Lung (tissue), 12 donors: Measurements from ENCODE around the gene CCDC33. TPM values are rescaled to one million over a fixed set of nuclear protein-coding genes. Genes with fewer than 3 reads are reported as not detected.
A peak's percentile ranks its signal among the peaks of the same experiment; 100 is the strongest.

Experiments
- ATAC-seq: fragments of 200-7000 bp; cut with Tn5 transposase; one replicate; pipeline ENCODE4 v1.9.1; 2020; ENCODE audit warnings: moderate number of reproducible peaks; ENCODE audit not compliant: insufficient read depth, low FRiP score
- DNase-seq, 3 donors: peaks; one replicate each; pipeline ENCODE4 v3.0.0-alpha.2; 2013 to 2017
- H3K27ac ChIP-seq, 2 donors: one replicate each; pipeline ENCODE4 v1.5.1; 2013; ENCODE audit warnings: mild to moderate bottlenecking in 2 of 2, moderate library complexity in 2 of 2, control low read depth in 1 of 2, inconsistent platforms in 1 of 2, low read depth in 1 of 2, low read length in 1 of 2
- H3K27me3 ChIP-seq, 3 donors: one replicate each; pipeline ENCODE4 v1.5.1; 2013; ENCODE audit warnings: low read length in 2 of 3; ENCODE audit not compliant: control insufficient read depth in 3 of 3, insufficient read depth in 3 of 3
- H3K36me3 ChIP-seq, 4 donors: one replicate each; pipeline ENCODE4 v1.5.1; 2013; ENCODE audit warnings: low read length in 4 of 4, mild to moderate bottlenecking in 1 of 4, moderate library complexity in 1 of 4; ENCODE audit not compliant: control insufficient read depth in 4 of 4, insufficient read depth in 4 of 4
- H3K4me1 ChIP-seq, 5 donors: one replicate each; pipeline ENCODE4 v1.5.1; 2013; ENCODE audit warnings: low read length in 5 of 5, mild to moderate bottlenecking in 2 of 5, moderate library complexity in 1 of 5; ENCODE audit not compliant: control insufficient read depth in 5 of 5, insufficient read depth in 5 of 5
- H3K4me3 ChIP-seq: one replicate; pipeline ENCODE4 v1.5.1; 2013; ENCODE audit warnings: mild to moderate bottlenecking, control low read depth, moderate library complexity
- H3K9ac ChIP-seq, 2 donors: one replicate each; pipeline ENCODE4 v1.5.1; 2013; ENCODE audit warnings: low read length in 2 of 2, control low read depth in 1 of 2; ENCODE audit not compliant: insufficient read depth in 1 of 2
- H3K9me3 ChIP-seq, 4 donors: one replicate each; pipeline ENCODE4 v1.5.1; 2013; ENCODE audit warnings: low read length in 3 of 4, mild to moderate bottlenecking in 1 of 4, moderate library complexity in 1 of 4; ENCODE audit not compliant: control insufficient read depth in 4 of 4, insufficient read depth in 3 of 4
- WGBS, 2 donors: extraction: QIAGEN DNeasy Blood & Tissue Kit; methylation state at CpG; one replicate each; pipeline ENCODE4 v1.1.7; 2013; 5-methylcytosine and 5-hydroxymethylcytosine counted together
- polyA plus RNA-seq, 2 donors: library from polyadenylated mRNA; stranded (reverse); fragments of 200-250 nt; gene quantifications; one replicate each; pipeline ENCODE4 v1.2.1, GENCODE V29; 2013
- total RNA-seq, 2 donors: library from RNA; depleted of rRNA in 1 of 2; stranded (reverse); fragments of >200 nt in 1 of 2; gene quantifications; one replicate each; pipeline ENCODE4 v1.2.1, GENCODE V29; 2014 to 2021
- TF ChIP-seq, protein P1 (sequence below): IDR thresholded peaks from 2 replicates; pipeline ENCODE4 v1.5.1; 2012; ENCODE audit warnings: mild to moderate bottlenecking; ENCODE audit errors: control extremely low read depth, extremely low read depth
- donor health status: control.
- donor health status: control.
- donor health status: Bipolar disorder and iron deficiency.
- donor health status: healthy.
- donor health status: DM: yes; HTN: yes; CAD: no.

CCDC33 gene
- total and polyA plus RNA-seq, 4 donors: 4.3 to 14.1 (median 9.1) TPM

DNA sequence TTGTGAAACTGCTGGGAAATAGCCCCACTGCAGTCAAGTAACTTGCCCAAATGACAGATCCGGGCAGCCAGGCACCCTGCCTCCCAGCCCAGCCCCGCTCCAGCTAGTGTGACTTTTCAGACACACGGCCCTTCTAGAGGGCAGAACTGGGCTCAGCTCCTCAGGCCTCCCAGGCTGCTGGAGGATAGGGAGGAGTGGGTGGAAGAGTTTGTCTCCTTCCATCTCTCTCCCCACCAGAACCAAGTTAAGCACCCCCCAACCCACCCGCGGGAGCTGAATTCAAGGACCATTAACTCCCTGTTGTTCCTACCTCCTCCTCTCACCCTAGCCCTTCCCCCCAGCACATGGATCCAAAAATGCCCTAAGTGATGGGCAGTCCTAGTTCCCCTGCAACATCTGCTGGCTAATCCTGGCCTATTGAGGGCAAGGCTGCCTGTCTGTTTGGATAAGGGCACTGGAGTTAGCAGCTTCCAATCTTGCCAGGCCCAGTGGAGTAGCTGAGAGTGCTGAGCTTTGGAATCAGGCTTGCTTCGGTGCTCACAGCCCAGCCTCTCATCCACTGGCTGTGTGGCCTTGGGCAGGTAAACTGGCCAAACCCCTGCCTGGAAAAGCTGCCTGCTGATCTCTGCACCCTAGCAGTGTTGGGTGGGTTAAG is 3.1 kb downstream of the CCDC33 start:
- WGBS, 2 donors: 83% methylated on average over 6 of the region's 6 CpGs
- H3K9ac ChIP-seq: no peak overlapping the region
- H3K9me3 ChIP-seq: no peaks in the 10 kb centered on the region
- ATAC-seq (no peak), DNase-seq (no peak)
- H3K27me3 ChIP-seq: no peaks in the 10 kb centered on the region
- no peak overlapping the region for H3K27ac ChIP-seq
- H3K4me3 ChIP-seq: no peak overlapping the region
- TF ChIP-seq, protein P1, sequence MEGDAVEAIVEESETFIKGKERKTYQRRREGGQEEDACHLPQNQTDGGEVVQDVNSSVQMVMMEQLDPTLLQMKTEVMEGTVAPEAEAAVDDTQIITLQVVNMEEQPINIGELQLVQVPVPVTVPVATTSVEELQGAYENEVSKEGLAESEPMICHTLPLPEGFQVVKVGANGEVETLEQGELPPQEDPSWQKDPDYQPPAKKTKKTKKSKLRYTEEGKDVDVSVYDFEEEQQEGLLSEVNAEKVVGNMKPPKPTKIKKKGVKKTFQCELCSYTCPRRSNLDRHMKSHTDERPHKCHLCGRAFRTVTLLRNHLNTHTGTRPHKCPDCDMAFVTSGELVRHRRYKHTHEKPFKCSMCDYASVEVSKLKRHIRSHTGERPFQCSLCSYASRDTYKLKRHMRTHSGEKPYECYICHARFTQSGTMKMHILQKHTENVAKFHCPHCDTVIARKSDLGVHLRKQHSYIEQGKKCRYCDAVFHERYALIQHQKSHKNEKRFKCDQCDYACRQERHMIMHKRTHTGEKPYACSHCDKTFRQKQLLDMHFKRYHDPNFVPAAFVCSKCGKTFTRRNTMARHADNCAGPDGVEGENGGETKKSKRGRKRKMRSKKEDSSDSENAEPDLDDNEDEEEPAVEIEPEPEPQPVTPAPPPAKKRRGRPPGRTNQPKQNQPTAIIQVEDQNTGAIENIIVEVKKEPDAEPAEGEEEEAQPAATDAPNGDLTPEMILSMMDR: no peak
- H3K4me1 ChIP-seq: peaks cover 0 to 28% (median 24%) of the 10 kb centered on the region in 5 donors
- no peaks in the 10 kb centered on the region for H3K36me3 ChIP-seq

DNA sequence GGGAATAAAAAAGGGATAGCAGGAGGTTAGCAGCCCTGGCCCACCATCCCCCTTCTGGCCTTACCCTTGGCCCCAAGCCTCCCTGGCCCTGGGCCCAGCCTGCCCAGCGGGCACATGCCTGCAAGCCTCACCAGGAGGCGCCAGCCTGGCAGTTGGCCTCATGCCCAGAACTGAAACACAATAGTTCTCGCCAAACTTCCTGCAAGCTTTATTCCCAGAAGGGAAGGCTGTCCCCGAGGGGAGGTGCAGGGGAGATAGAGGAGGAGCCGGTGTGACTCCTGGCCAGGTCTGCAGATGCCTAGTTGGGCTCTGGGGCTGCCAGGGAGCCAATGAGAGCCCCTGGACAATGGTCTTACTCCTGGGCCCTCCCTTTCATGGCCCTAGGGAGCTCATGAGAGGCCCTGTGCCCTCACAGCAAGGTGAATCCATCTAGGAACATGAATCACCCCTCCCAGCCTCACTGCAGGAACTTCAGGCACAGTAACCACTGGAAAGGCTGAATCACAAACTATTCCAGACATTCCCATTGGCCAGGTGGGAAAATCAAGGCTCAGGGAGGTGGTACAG is 4.0 kb downstream of the CCDC33 start:
- H3K36me3 ChIP-seq: no peaks in the 10 kb centered on the region
- TF ChIP-seq, protein P1: peak; percentile 29
- ATAC-seq (peak; percentile 38), DNase-seq (peak; percentile 66 to 84 (median 73))
- H3K27me3 ChIP-seq: no peaks in the 10 kb centered on the region
- H3K27ac ChIP-seq: peak overlapping the region in 1 of 2 donors; percentile 28
- no peak overlapping the region for H3K9ac ChIP-seq
- 1 to 8% methylated on average over 5 of the region's 5 CpGs for WGBS, 2 donors
- no peaks in the 10 kb centered on the region for H3K9me3 ChIP-seq
- H3K4me1 ChIP-seq: peaks cover 0 to 26% (median 20%) of the 10 kb centered on the region in 5 donors
- no peak overlapping the region for H3K4me3 ChIP-seq

DNA sequence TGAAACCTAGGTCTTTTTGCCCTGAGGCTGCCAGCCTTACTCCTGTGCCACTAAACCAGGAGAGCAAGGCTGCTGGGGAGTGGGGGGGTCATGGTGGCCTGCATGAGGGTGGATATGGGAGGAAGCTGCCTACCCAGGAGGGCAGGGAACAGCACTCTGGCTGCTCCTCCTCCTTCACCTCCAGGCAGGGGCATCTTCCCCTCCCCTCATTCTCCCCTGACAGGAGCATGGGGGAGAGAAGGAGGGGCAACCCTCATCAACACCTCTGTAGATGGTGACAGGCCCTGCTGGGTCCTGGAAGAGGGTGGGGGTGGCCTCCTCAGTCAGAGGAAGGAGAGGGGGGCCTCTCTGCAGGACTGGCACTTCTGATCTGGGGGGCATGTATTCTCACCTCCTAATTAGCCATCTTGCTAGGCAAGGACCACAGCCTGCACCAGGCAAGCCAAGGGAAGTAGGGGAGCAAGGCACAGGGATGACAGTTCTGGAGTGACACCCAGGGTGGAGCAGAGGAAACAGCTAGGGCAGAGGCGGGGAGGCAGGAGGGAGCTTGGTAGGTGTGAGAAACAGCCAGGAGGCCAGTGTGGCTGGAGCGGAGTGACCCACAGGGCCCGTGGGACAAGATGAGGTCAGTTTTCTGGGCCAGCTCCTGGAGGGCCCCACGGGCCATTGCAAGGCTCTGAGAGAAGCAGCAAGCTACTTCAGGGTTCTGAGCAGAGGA is 4.9 kb downstream of the CCDC33 start:
- no peak overlapping the region for H3K4me3 ChIP-seq
- H3K9me3 ChIP-seq: no peaks in the 10 kb centered on the region
- H3K9ac ChIP-seq: no peak overlapping the region
- DNase-seq (no peak), ATAC-seq (no peak)
- no peaks in the 10 kb centered on the region for H3K27me3 ChIP-seq
- H3K36me3 ChIP-seq: no peaks in the 10 kb centered on the region
- peaks cover 0 to 24% (median 23%) of the 10 kb centered on the region in 5 donors for H3K4me1 ChIP-seq
- no peak overlapping the region for H3K27ac ChIP-seq
- TF ChIP-seq, protein P1: no peak
- 80 to 81% methylated on average over 4 of the region's 4 CpGs for WGBS, 2 donors
